ENCODE results near the gene ZFHX3. TPM values are rescaled to one million over a fixed set of nuclear protein-coding genes. Genes with fewer than 3 reads are reported as not detected.

Gene ZFHX3
- total and polyA plus RNA-seq, 7 experiments from 2014 or later, result 0.09 to 9.8 (median 1.7) TPM

DNA sequence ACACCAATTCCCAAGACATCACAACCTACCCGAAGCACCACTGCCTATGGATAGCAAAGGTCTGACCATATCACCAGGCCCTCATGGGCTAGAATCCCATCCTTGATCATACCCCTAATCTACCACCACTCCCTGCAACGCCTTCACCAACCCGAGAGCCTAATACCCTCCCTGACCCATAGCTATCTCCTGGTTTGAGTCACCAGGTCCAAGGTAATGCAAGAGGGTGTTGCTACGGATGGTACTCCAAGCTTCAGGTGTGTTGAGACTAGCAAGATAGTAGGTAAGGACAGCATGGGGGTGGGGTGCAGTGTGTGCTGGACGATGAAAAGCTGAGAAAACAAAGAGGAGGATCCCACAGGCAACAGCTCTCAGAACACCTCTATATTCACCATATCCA lies 258.0 kb downstream of the ZFHX3 start:
- Histone ChIP-seq H3K36me3 (ENCODE audit: control insufficient read depth in 2 of 3, insufficient read depth in 3 of 3, low read length in 3 of 3) (no peaks in the 10 kb centered on the region), H3K27me3 (ENCODE audit: control insufficient read depth in 2 of 2, insufficient read depth in 2 of 2, low read length in 2 of 2) (peaks cover 0 to 6% of the 10 kb centered on the region in 2 donors), H3K27ac (ENCODE audit: low read depth, low read length) (no peak overlapping the region), H3K4me3 (ENCODE audit: low read length) (no peak overlapping the region), H3K9me3 (ENCODE audit: control insufficient read depth in 2 of 3, low read length in 3 of 3) (no peaks in the 10 kb centered on the region), H3K4me1 (ENCODE audit: control insufficient read depth in 2 of 2, insufficient read depth in 2 of 2, low read length in 2 of 2) (no peaks in the 10 kb centered on the region)
- intact Hi-C loops (cut with micrococcal nuclease), result loop anchor here in 1 of 2 donors (5.0 kb wide), 1 partner anchor 257 kb away; the partner anchor contains the start of gene ZFHX3
- Mint-ChIP-seq H3K4me1 (peaks cover 9 to 27% (median 14%) of the 10 kb centered on the region in 7 donors), H3K27me3 (peaks cover 11 to 43% (median 30%) of the 10 kb centered on the region in 5 donors), H3K36me3 (peaks cover 0 to 2% (median 0%) of the 10 kb centered on the region in 5 donors), H3K9me3 (peaks cover 0 to 1% (median 0%) of the 10 kb centered on the region in 11 donors), H3K27ac (no peak overlapping the region), H3K4me3 (peak overlapping the region in 1 of 10 donors; percentile 34)
- DNase-seq (no peak), ATAC-seq (no peak)
- ChIA-PET POLR2A (no interaction called here), CTCF (no interaction called here)

DNA sequence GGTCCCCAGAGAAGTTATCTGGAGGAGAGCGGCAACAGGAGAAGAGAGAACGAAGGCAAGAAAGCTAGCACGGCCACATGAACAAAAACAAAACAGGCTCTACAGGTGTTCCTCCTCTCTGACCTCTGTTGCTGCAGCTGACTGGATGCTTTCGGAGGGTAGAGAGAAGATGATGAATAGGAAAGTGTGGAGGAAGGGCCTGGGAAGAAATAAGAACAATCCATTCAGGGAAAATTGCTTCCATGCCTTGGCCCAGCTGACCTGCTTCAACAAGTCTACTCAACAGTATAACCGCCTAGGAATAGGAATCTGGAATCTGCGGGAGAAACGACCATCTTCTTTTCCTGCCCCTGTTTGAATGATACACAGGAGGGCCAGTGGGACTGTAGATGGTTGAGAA lies 258.5 kb downstream of the ZFHX3 start:
- H3K4me3 Mint-ChIP-seq, result peak overlapping the region in 5 of 10 donors; percentile 32 to 92 (median 58)
- H3K27ac Mint-ChIP-seq, result no peak overlapping the region
- H3K9me3 Mint-ChIP-seq, result no peaks in the 10 kb centered on the region
- ChIA-PET POLR2A (no interaction called here), CTCF (no interaction called here)
- H3K27me3 Mint-ChIP-seq, result peaks cover 11 to 46% (median 32%) of the 10 kb centered on the region in 5 donors
- H3K27me3 ChIP-seq (ENCODE audit: control insufficient read depth in 2 of 2, insufficient read depth in 2 of 2, low read length in 2 of 2), result peaks cover 0 to 6% of the 10 kb centered on the region in 2 donors
- H3K4me1 ChIP-seq (ENCODE audit: control insufficient read depth in 2 of 2, insufficient read depth in 2 of 2, low read length in 2 of 2), result no peaks in the 10 kb centered on the region
- H3K4me3 ChIP-seq (ENCODE audit: low read length), result no peak overlapping the region
- H3K27ac ChIP-seq (ENCODE audit: low read depth, low read length), result no peak overlapping the region
- no peak for ATAC-seq
- H3K36me3 Mint-ChIP-seq, result peaks cover 0 to 2% (median 0%) of the 10 kb centered on the region in 5 donors
- no peaks in the 10 kb centered on the region for H3K9me3 ChIP-seq (ENCODE audit: control insufficient read depth in 2 of 3, low read length in 3 of 3)
- H3K4me1 Mint-ChIP-seq, result peaks cover 9 to 29% (median 14%) of the 10 kb centered on the region in 7 donors
- intact Hi-C loops (cut with micrococcal nuclease), result loop anchor here in 1 of 2 donors (5.0 kb wide), 1 partner anchor 258 kb away; the partner anchor contains the start of gene ZFHX3
- no peak for DNase-seq
- H3K36me3 ChIP-seq (ENCODE audit: control insufficient read depth in 2 of 3, insufficient read depth in 3 of 3, low read length in 3 of 3), result no peaks in the 10 kb centered on the region

- no peaks in the 10 kb centered on the region for H3K36me3 ChIP-seq (ENCODE audit: control insufficient read depth in 2 of 3, insufficient read depth in 3 of 3, low read length in 3 of 3)
- H3K4me1 ChIP-seq (ENCODE audit: control insufficient read depth in 2 of 2, insufficient read depth in 2 of 2, low read length in 2 of 2), result no peaks in the 10 kb centered on the region
- no peak overlapping the region for H3K27ac ChIP-seq (ENCODE audit: low read depth, low read length)
- CTCF ChIA-PET, result no interaction called here
- POLR2A ChIA-PET, result no interaction called here
- no peak for DNase-seq
- Mint-ChIP-seq H3K4me1 (peaks cover 9 to 32% (median 14%) of the 10 kb centered on the region in 7 donors), H3K4me3 (peak overlapping the region; percentile 85 to 92 (median 88)), H3K27ac (peak overlapping the region in 5 of 9 donors; percentile 49 to 79 (median 61)), H3K27me3 (peaks cover 11 to 50% (median 32%) of the 10 kb centered on the region in 5 donors), H3K9me3 (no peaks in the 10 kb centered on the region), H3K36me3 (peaks cover 0 to 2% (median 0%) of the 10 kb centered on the region in 5 donors)
- H3K9me3 ChIP-seq (ENCODE audit: control insufficient read depth in 2 of 3, low read length in 3 of 3), result no peaks in the 10 kb centered on the region
- H3K27me3 ChIP-seq (ENCODE audit: control insufficient read depth in 2 of 2, insufficient read depth in 2 of 2, low read length in 2 of 2), result peaks cover 0 to 11% of the 10 kb centered on the region in 2 donors
- intact Hi-C loops (cut with micrococcal nuclease), result loop anchor here in 1 of 2 donors (5.0 kb wide), 1 partner anchor 259 kb away; the partner anchor contains the start of gene ZFHX3
- ATAC-seq, result no peak
- peak overlapping the region; percentile 58 for H3K4me3 ChIP-seq (ENCODE audit: low read length)
Measured at GRCh38 chr16:72788269-72788809, 259.6 kb downstream of the ZFHX3 start.

GRCh38 chr16:72787514-72788268 lies 260.2 kb downstream of the ZFHX3 start:
- ATAC-seq (peak; percentile 86), DNase-seq (peak; percentile 19 to 68 (median 46))
- Mint-ChIP-seq H3K27me3 (peaks cover 11 to 50% (median 32%) of the 10 kb centered on the region in 5 donors), H3K4me3 (peak overlapping the region; percentile 85 to 92 (median 88)), H3K9me3 (no peaks in the 10 kb centered on the region), H3K4me1 (peaks cover 9 to 32% (median 14%) of the 10 kb centered on the region in 7 donors), H3K27ac (peak overlapping the region in 8 of 9 donors; percentile 28 to 79 (median 68)), H3K36me3 (peaks cover 0 to 2% (median 0%) of the 10 kb centered on the region in 5 donors)
- Histone ChIP-seq H3K4me1 (ENCODE audit: control insufficient read depth in 2 of 2, insufficient read depth in 2 of 2, low read length in 2 of 2) (no peaks in the 10 kb centered on the region), H3K36me3 (ENCODE audit: control insufficient read depth in 2 of 3, insufficient read depth in 3 of 3, low read length in 3 of 3) (no peaks in the 10 kb centered on the region), H3K9me3 (ENCODE audit: control insufficient read depth in 2 of 3, low read length in 3 of 3) (no peaks in the 10 kb centered on the region), H3K27ac (ENCODE audit: low read depth, low read length) (no peak overlapping the region), H3K4me3 (ENCODE audit: low read length) (peak overlapping the region; percentile 58), H3K27me3 (ENCODE audit: control insufficient read depth in 2 of 2, insufficient read depth in 2 of 2, low read length in 2 of 2) (peaks cover 0 to 11% of the 10 kb centered on the region in 2 donors)
- POLR2A ChIA-PET, result no interaction called here
- intact Hi-C loops (cut with micrococcal nuclease), result loop anchor here (1.0 to 5.0 kb wide), 2 partner anchors 122 to 260 kb away; partner anchors contain the start of gene ZFHX3 (in 1 of the 2)
- CTCF ChIA-PET, result no interaction called here

DNA sequence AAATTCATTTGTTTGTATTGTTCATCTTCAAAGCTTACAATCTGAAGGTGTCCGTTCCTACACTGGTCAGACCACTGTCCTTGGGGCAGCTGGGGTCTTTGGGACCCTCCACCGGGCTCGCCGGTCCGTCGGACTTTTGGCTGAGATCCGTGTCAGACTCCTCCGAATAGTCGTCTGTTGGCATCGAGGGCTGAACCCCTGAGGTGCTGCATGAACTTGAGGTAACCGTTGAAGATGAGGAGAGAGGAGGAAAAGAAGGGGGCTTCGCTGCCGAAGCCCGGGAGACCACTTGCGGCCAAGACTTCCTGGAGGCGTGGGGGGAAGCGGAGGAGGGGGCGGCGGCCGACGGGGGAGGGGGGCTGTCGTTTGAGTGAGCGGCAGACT lies 260.8 kb downstream of the ZFHX3 start:
- Histone ChIP-seq H3K4me1 (ENCODE audit: control insufficient read depth in 2 of 2, insufficient read depth in 2 of 2, low read length in 2 of 2) (no peaks in the 10 kb centered on the region), H3K27ac (ENCODE audit: low read depth, low read length) (no peak overlapping the region), H3K36me3 (ENCODE audit: control insufficient read depth in 2 of 3, insufficient read depth in 3 of 3, low read length in 3 of 3) (no peaks in the 10 kb centered on the region), H3K4me3 (ENCODE audit: low read length) (peak overlapping the region; percentile 6), H3K9me3 (ENCODE audit: control insufficient read depth in 2 of 3, low read length in 3 of 3) (no peaks in the 10 kb centered on the region), H3K27me3 (ENCODE audit: control insufficient read depth in 2 of 2, insufficient read depth in 2 of 2, low read length in 2 of 2) (peaks cover 0 to 11% of the 10 kb centered on the region in 2 donors)
- ChIA-PET POLR2A (no interaction called here), CTCF (no interaction called here)
- H3K36me3 Mint-ChIP-seq, result peaks cover 0 to 2% (median 0%) of the 10 kb centered on the region in 5 donors
- DNase-seq, result no peak
- H3K27me3 Mint-ChIP-seq, result peaks cover 11 to 50% (median 32%) of the 10 kb centered on the region in 5 donors
- peaks cover 9 to 32% (median 14%) of the 10 kb centered on the region in 7 donors for H3K4me1 Mint-ChIP-seq
- peak overlapping the region in 6 of 9 donors; percentile 28 to 79 (median 65) for H3K27ac Mint-ChIP-seq
- H3K4me3 Mint-ChIP-seq, result peak overlapping the region; percentile 85 to 92 (median 88)
- intact Hi-C loops (cut with micrococcal nuclease), result loop anchor here (1.0 to 5.0 kb wide), 2 partner anchors 122 to 260 kb away; partner anchors contain the start of gene ZFHX3 (in 1 of the 2)
- no peaks in the 10 kb centered on the region for H3K9me3 Mint-ChIP-seq
- ATAC-seq, result peak; percentile 7

DNA sequence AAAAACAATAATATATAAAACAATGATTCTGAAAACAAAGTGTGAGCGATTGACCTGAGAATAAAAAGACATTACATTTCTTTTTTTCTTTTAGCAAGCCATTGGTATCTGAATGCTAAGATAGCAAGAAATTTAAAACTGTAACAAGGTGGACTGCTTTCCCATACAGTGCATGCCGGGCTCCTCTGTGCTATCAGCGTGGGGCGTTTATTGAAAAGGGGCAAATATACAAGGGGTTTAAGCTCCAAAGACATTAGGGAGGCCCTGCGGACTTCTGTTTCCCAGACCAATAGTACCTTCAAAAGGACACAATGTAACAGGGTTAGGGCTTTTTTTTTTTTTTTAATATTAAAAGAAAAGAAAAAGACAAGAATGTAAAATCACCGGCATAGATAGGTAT lies 261.3 kb downstream of the ZFHX3 start:
- Histone ChIP-seq H3K36me3 (ENCODE audit: control insufficient read depth in 2 of 3, insufficient read depth in 3 of 3, low read length in 3 of 3) (no peaks in the 10 kb centered on the region), H3K4me3 (ENCODE audit: low read length) (no peak overlapping the region), H3K27ac (ENCODE audit: low read depth, low read length) (no peak overlapping the region), H3K4me1 (ENCODE audit: control insufficient read depth in 2 of 2, insufficient read depth in 2 of 2, low read length in 2 of 2) (no peaks in the 10 kb centered on the region), H3K9me3 (ENCODE audit: control insufficient read depth in 2 of 3, low read length in 3 of 3) (no peaks in the 10 kb centered on the region), H3K27me3 (ENCODE audit: control insufficient read depth in 2 of 2, insufficient read depth in 2 of 2, low read length in 2 of 2) (peaks cover 0 to 11% of the 10 kb centered on the region in 2 donors)
- Mint-ChIP-seq H3K4me3 (peak overlapping the region in 8 of 10 donors; percentile 58 to 92 (median 73)), H3K4me1 (peaks cover 9 to 32% (median 14%) of the 10 kb centered on the region in 7 donors), H3K27ac (peak overlapping the region in 3 of 9 donors; percentile 38 to 64 (median 54)), H3K36me3 (peaks cover 0 to 2% (median 0%) of the 10 kb centered on the region in 5 donors), H3K27me3 (peaks cover 11 to 50% (median 32%) of the 10 kb centered on the region in 5 donors), H3K9me3 (no peaks in the 10 kb centered on the region)
- ChIA-PET CTCF (no interaction called here), POLR2A (interaction anchor here (0.6 kb wide), 1 partner anchor 890 kb away, joined by 3 read pairs; no protein-coding TSS in a partner anchor)
- ATAC-seq (no peak), DNase-seq (no peak)
- intact Hi-C loops (cut with micrococcal nuclease), result loop anchor here (1.0 to 5.0 kb wide), 2 partner anchors 121 to 261 kb away; partner anchors contain the start of gene ZFHX3 (in 1 of the 2)

All from naive thymus-derived CD4-positive, alpha-beta T cell (primary cell).